Superior temporal gyrus (tissue), 1 donor: ENCODE data around the gene TIFAB.

Experiments
- DNase-seq: peaks from one replicate; pipeline ENCODE4 v3.0.0-alpha.2; 2016; ENCODE audit errors: extremely low spot score

Gene TIFAB

GRCh38 chr5:135442431-135443160, 9.6 kb downstream of the TIFAB start:
- DNase-seq, result no peak

GRCh38 chr5:135441919-135442318, 10.2 kb downstream of the TIFAB start:
- no peak for DNase-seq

- no peak for DNase-seq
Observed at GRCh38 chr5:135441350-135441831, 10.8 kb downstream of the TIFAB start.

GRCh38 chr5:135440916-135441315, 11.2 kb downstream of the TIFAB start:
- no peak for DNase-seq

GRCh38 chr5:135439231-135440205, 12.6 kb downstream of the TIFAB start:
- DNase-seq, result no peak

GRCh38 chr5:135438636-135439221, 13.4 kb downstream of the TIFAB start:
- no peak for DNase-seq

- DNase-seq, result no peak
Observed at GRCh38 chr5:135437796-135438560, 14.2 kb downstream of the TIFAB start.

GRCh38 chr5:135437422-135437795, 14.7 kb downstream of the TIFAB start:
- DNase-seq, result no peak

- no peak for DNase-seq
Observed at GRCh38 chr5:135436951-135437418, 15.2 kb downstream of the TIFAB start.

GRCh38 chr5:135435467-135436330, 16.5 kb downstream of the TIFAB start:
- DNase-seq, result no peak

GRCh38 chr5:135434591-135435466, 17.3 kb downstream of the TIFAB start:
- DNase-seq, result no peak

GRCh38 chr5:135433681-135434426, 18.3 kb downstream of the TIFAB start:
- DNase-seq, result no peak

GRCh38 chr5:135432113-135432512, 20.0 kb downstream of the TIFAB start:
- DNase-seq, result no peak

- DNase-seq, result no peak
Observed at GRCh38 chr5:135430135-135430437, 22.1 kb downstream of the TIFAB start.

GRCh38 chr5:135429301-135430134, 22.6 kb downstream of the TIFAB start:
- DNase-seq, result no peak

GRCh38 chr5:135428586-135428985, 23.6 kb downstream of the TIFAB start:
- no peak for DNase-seq

- DNase-seq, result no peak
Observed at GRCh38 chr5:135426102-135427082, 25.8 kb downstream of the TIFAB start.
